Tibial nerve (tissue), 4 donors: ENCODE measurements around the gene GGA1. TPM values are rescaled to one million over a fixed set of nuclear protein-coding genes. Genes with fewer than 3 reads are reported as not detected.
"Not testable (repeated sequence)": the region's sequence is repeated elsewhere in the genome, so short reads cannot be mapped to it uniquely, and the experiment has no call there.

Experiments used
- DNase-seq, 2 donors: peaks; one replicate each; pipeline ENCODE4 v3.0.0-alpha.2; 2019; ENCODE audit warnings: low spot score in 2 of 2
- H3K27ac ChIP-seq, 4 donors: fragments of 200-600 bp; sonication (generic) in 3 of 4; one replicate each; pipeline ENCODE4 v1.5.1; 2017 to 2019; ENCODE audit warnings: mild to moderate bottlenecking in 1 of 4
- H3K27me3 ChIP-seq, 2 donors: fragments of 200-600 bp; sonication (generic) in 1 of 2; one replicate each; pipeline versions ENCODE4 v1.5.1 to v1.6.0; 2017 to 2019
- H3K36me3 ChIP-seq, 3 donors: fragments of 200-600 bp; sonication (generic); one replicate each; pipeline ENCODE4 v1.5.1; 2018 to 2019
- H3K4me1 ChIP-seq, 4 donors: fragments of 200-600 bp; sonication (generic) in 3 of 4; one replicate each; pipeline ENCODE4 v1.5.1; 2017 to 2019
- H3K4me3 ChIP-seq, 4 donors: fragments of 200-600 bp; sonication (generic) in 3 of 4; one replicate each; pipeline ENCODE4 v1.5.1; 2017 to 2019; ENCODE audit warnings: mild to moderate bottlenecking in 1 of 4, moderate library complexity in 1 of 4
- H3K9me3 ChIP-seq, 4 donors: fragments of 200-600 bp; sonication (generic) in 3 of 4; one replicate each; pipeline ENCODE4 v1.5.1; 2017 to 2019
- CTCF ChIP-seq, 5 experiments: fragments of 200-600 bp in 3 of 5; fragments of 450-650 bp in 2 of 5; sonication (generic) in 3 of 5; IDR thresholded peaks; one replicate each; pipeline ENCODE4 v1.5.1; 2016 to 2019; ENCODE audit warnings: antibody characterized with exemption in 5 of 5, mild to moderate bottlenecking in 3 of 5, moderate library complexity in 2 of 5
- EP300 ChIP-seq, 2 donors: sonication (generic); formaldehyde crosslinking; IDR thresholded peaks; one replicate each; pipeline ENCODE4 v1.6.1; 2017; ENCODE audit warnings: antibody characterized with exemption in 2 of 2, mild to moderate bottlenecking in 1 of 2
- POLR2A ChIP-seq, 2 donors: fragments of 450-650 bp; IDR thresholded peaks; one replicate each; pipeline ENCODE4 v1.6.1; 2017; ENCODE audit warnings: antibody characterized with exemption in 2 of 2, mild to moderate bottlenecking in 2 of 2, moderate library complexity in 2 of 2
- WGBS, 2 donors: methylation state at CpG; one replicate each; pipeline ENCODE4 v1.1.5; 2018; 5-methylcytosine and 5-hydroxymethylcytosine counted together
- total RNA-seq, 4 donors: library from RNA; depleted of rRNA; stranded (reverse); fragments of >200 nt; gene quantifications; one replicate each; pipeline ENCODE4 v1.1.0, GENCODE V29; 2016

GGA1 gene
- total RNA-seq, 4 donors from 2014 or later: 66.3 to 99.0 (median 77.2) TPM

- Histone ChIP-seq H3K27me3 (no peaks in the 10 kb centered on the region), H3K36me3 (no peaks in the 10 kb centered on the region), H3K4me3 (no peak overlapping the region), H3K27ac (no peak overlapping the region), H3K4me1 (peaks cover 0 to 15% (median 6%) of the 10 kb centered on the region in 4 donors), H3K9me3 (no peaks in the 10 kb centered on the region)
- DNase-seq: no peak
- 79 to 84% methylated on average over 6 of the region's 6 CpGs for WGBS, 2 donors
- TF ChIP-seq EP300 (IDR thresholded peaks at IDR 0.05): no peak
- no peak for TF ChIP-seq POLR2A (IDR thresholded peaks at IDR 0.05)
- no peak for TF ChIP-seq CTCF (IDR thresholded peaks at IDR 0.05)
These were observed 4.6 kb upstream of the GGA1 start for GRCh38 chr22:37604074-37604473.

- Histone ChIP-seq H3K4me1 (peaks cover 0 to 20% (median 11%) of the 10 kb centered on the region in 4 donors), H3K36me3 (no peaks in the 10 kb centered on the region), H3K9me3 (no peaks in the 10 kb centered on the region), H3K27ac (no peak overlapping the region), H3K4me3 (no peak overlapping the region), H3K27me3 (no peaks in the 10 kb centered on the region)
- WGBS, 2 donors: 58 to 70% methylated on average over 5 of the region's 5 CpGs
- TF ChIP-seq EP300 (IDR thresholded peaks at IDR 0.05): no peak
- no peak for DNase-seq
These were observed 3.8 kb upstream of the GGA1 start for GRCh38 chr22:37604875-37605274.

GRCh38 chr22:37607010-37607934, 1.4 kb upstream of the GGA1 start:
- Histone ChIP-seq H3K9me3 (no peaks in the 10 kb centered on the region), H3K4me1 (peaks cover 0 to 39% (median 31%) of the 10 kb centered on the region in 4 donors), H3K27ac (peak overlapping the region; percentile 91 to 98 (median 92)), H3K36me3 (no peaks in the 10 kb centered on the region), H3K4me3 (peak overlapping the region; percentile 71 to 87 (median 84)), H3K27me3 (no peaks in the 10 kb centered on the region)
- TF ChIP-seq CTCF (IDR thresholded peaks at IDR 0.05) (peak; percentile 90 to 96 (median 91)), EP300 (IDR thresholded peaks at IDR 0.05) (no peak)
- DNase-seq: peak; percentile 62 to 78
- 2 to 3% methylated on average over 43 of the region's 44 CpGs for WGBS, 2 donors

GRCh38 chr22:37607935-37608476, 628 bp upstream of the GGA1 start:
- 2 to 3% methylated on average over 17 of the region's 17 CpGs for WGBS, 2 donors
- Histone ChIP-seq H3K27me3 (no peaks in the 10 kb centered on the region), H3K9me3 (no peaks in the 10 kb centered on the region), H3K4me3 (peak overlapping the region; percentile 71 to 87 (median 84)), H3K4me1 (peaks cover 0 to 42% (median 31%) of the 10 kb centered on the region in 4 donors), H3K27ac (peak overlapping the region; percentile 91 to 98 (median 92)), H3K36me3 (no peaks in the 10 kb centered on the region)
- no peak for DNase-seq
- TF ChIP-seq POLR2A (IDR thresholded peaks at IDR 0.05) (no peak), CTCF (IDR thresholded peaks at IDR 0.05) (no peak), EP300 (IDR thresholded peaks at IDR 0.05) (no peak)

- Histone ChIP-seq H3K36me3 (peaks cover 0 to 8% (median 0%) of the 10 kb centered on the region in 3 donors), H3K9me3 (no peaks in the 10 kb centered on the region), H3K4me3 (peak overlapping the region; percentile 71 to 87 (median 84)), H3K27ac (peak overlapping the region; percentile 91 to 98 (median 92)), H3K27me3 (no peaks in the 10 kb centered on the region), H3K4me1 (peaks cover 0 to 57% (median 36%) of the 10 kb centered on the region in 4 donors)
- peak in 1 of 2 donors; percentile 22 for DNase-seq
- 4 to 5% methylated on average over 22 to 26 of the region's 26 CpGs for WGBS, 2 donors
- TF ChIP-seq CTCF (IDR thresholded peaks at IDR 0.05) (no peak), POLR2A (IDR thresholded peaks at IDR 0.05) (no peak), EP300 (IDR thresholded peaks at IDR 0.05) (no peak)
These were observed 862 bp downstream of the GGA1 start for GRCh38 chr22:37609240-37610152.

GRCh38 chr22:37610153-37610475, 1.5 kb downstream of the GGA1 start:
- Histone ChIP-seq H3K27ac (peak overlapping the region; percentile 91 to 98 (median 92)), H3K4me1 (peaks cover 0 to 57% (median 36%) of the 10 kb centered on the region in 4 donors), H3K36me3 (peaks cover 0 to 14% (median 0%) of the 10 kb centered on the region in 3 donors), H3K4me3 (peak overlapping the region; percentile 71 to 87 (median 84))
- H3K9me3 ChIP-seq, H3K27me3 ChIP-seq, DNase-seq: not testable (repeated sequence)
- 68 to 75% methylated on average over 3 of the region's 3 CpGs for WGBS, 2 donors
